ENCODE data around the gene EREG.

GRCh38 chr4:74323663-74324062 lies 41.3 kb upstream of the EREG start:
- TF ChIP-seq CTCF (optimal IDR thresholded peaks at IDR 0.05 in 1 of 3, IDR thresholded peaks at IDR 0.05 in 1 of 3, conservative IDR thresholded peaks at IDR 0.05 in 1 of 3; ENCODE audit: extremely low read depth in 1 of 3, insufficient read depth in 2 of 3, low read length in 3 of 3) (no peak), EZH2 (IDR thresholded peaks at IDR 0.05; ENCODE audit: low read length) (no peak)

Data from keratinocyte (primary cell).